Ovary (tissue), 9 donors: Measurements from ENCODE around the gene MAP1LC3A. TPM values are rescaled to one million over a fixed set of nuclear protein-coding genes. Genes with fewer than 3 reads are reported as not detected.
A peak's percentile ranks its signal among the peaks of the same experiment; 100 is the strongest.

Experiments
- DNase-seq, 5 donors: peaks; one replicate each; pipeline ENCODE4 v3.0.0-alpha.2; 2019 to 2020
- H3K27ac ChIP-seq, 2 donors: fragments of 200-600 bp; one replicate each; pipeline versions ENCODE4 v1.5.1 to v1.8.0; 2019 to 2022
- H3K27me3 ChIP-seq: fragments of 200-600 bp; one replicate; pipeline ENCODE4 v1.8.0; 2022
- H3K36me3 ChIP-seq: fragments of 200-600 bp; sonication (generic); one replicate; pipeline ENCODE4 v1.5.1; 2019
- H3K4me1 ChIP-seq: one replicate; pipeline ENCODE4 v1.8.1; 2013; ENCODE audit warnings: mild to moderate bottlenecking, moderate library complexity; ENCODE audit not compliant: insufficient read depth
- H3K4me3 ChIP-seq: fragments of 200-600 bp; sonication (generic); one replicate; pipeline ENCODE4 v1.5.1; 2017
- H3K9me3 ChIP-seq, 2 donors: fragments of 200-600 bp in 1 of 2; sonication (generic) in 1 of 2; one replicate each; pipeline versions ENCODE4 v1.5.1 to v1.8.1; 2013 to 2019; ENCODE audit warnings: mild to moderate bottlenecking in 1 of 2, moderate library complexity in 1 of 2
- CTCF ChIP-seq, 3 donors: fragments of 450-650 bp in 2 of 3; fragments of 200-600 bp in 1 of 3; IDR thresholded peaks; one replicate each; pipeline versions ENCODE4 v1.5.1 to v1.8.0; 2016 to 2022; ENCODE audit warnings: antibody characterized with exemption in 3 of 3, mild to moderate bottlenecking in 1 of 3
- EP300 ChIP-seq: sonication (generic); formaldehyde crosslinking; IDR thresholded peaks from one replicate; pipeline ENCODE4 v1.6.1; 2017; ENCODE audit warnings: antibody characterized with exemption
- POLR2A ChIP-seq: fragments of 450-650 bp; IDR thresholded peaks from one replicate; pipeline ENCODE4 v1.6.1; 2017; ENCODE audit warnings: antibody characterized with exemption, mild to moderate bottlenecking, moderate library complexity
- WGBS, 3 donors: extraction: QIAGEN DNeasy Blood & Tissue Kit in 1 of 3; methylation state at CpG; one replicate each; pipeline versions ENCODE4 v1.1.5 to v1.1.7; 2013 to 2017; 5-methylcytosine and 5-hydroxymethylcytosine counted together
- intact Hi-C, 4 donors: fragments of 100-400 bp; cut with DNase I; formaldehyde crosslinking; loops; one replicate each; pipeline versions ENCODE4 v1.11.0 to v1.15.1; 2022 to 2023
- polyA plus RNA-seq, 2 donors: library from polyadenylated mRNA; stranded (reverse); fragments of 200-250 nt in 1 of 2; fragments of 350-450 nt in 1 of 2; fragmentation: Illumina TruSeq in 1 of 2; extraction: RNeasy Lipid Tissue Mini Kit (QIAGEN cat#74804) in 1 of 2; gene quantifications; one replicate each; pipeline ENCODE4 v1.2.3, GENCODE V29; 2013 to 2014
- total RNA-seq, 7 donors: library from RNA; depleted of rRNA in 2 of 7; stranded (reverse); fragments of >200 nt in 2 of 7; fragmentation: NEBNext Ultra II Directional in 3 of 7; extraction: Animal tissue kit (Norgen Biotek cat#: 25700) in 3 of 7; gene quantifications; one replicate each; pipeline versions ENCODE4 v1.1.0 to v1.2.4, GENCODE V29; 2016 to 2023
- donor health status: DM: no; HTN: no; CAD: no; lungs with moderate emphysema.
- donor health status: DM: no; HTN: no; CAD: no.
- donor health status: Bipolar disorder and iron deficiency.
- donor health status: DM: yes; HTN: yes; CAD: no.
- donor health status: DM: no; HTN: no; CAD: no.
- donor health status: DM: yes; HTN: yes; CAD: no.

The MAP1LC3A gene
- total and polyA plus RNA-seq, 9 donors = 3.4 to 66.1 (median 36.0) TPM

- H3K27me3 ChIP-seq = no peaks in the 10 kb centered on the region
- no peak overlapping the region for H3K27ac ChIP-seq
- no peaks in the 10 kb centered on the region for H3K4me1 ChIP-seq
- no peaks in the 10 kb centered on the region for H3K9me3 ChIP-seq
- intact Hi-C loops = no loop called here
- TF ChIP-seq EP300 (no peak), CTCF (IDR thresholded peaks at IDR 0.05) (no peak)
- DNase-seq = no peak
- no peaks in the 10 kb centered on the region for H3K36me3 ChIP-seq
- no peak overlapping the region for H3K4me3 ChIP-seq
- 89 to 94% (median 94%) methylated on average over 6 of the region's 6 CpGs for WGBS, 3 donors
Measured at GRCh38 chr20:34552569-34552968, 5.9 kb upstream of the MAP1LC3A start.

- H3K36me3 ChIP-seq = no peaks in the 10 kb centered on the region
- H3K27ac ChIP-seq = no peak overlapping the region
Measured at GRCh38 chr20:34553366-34553867, 5.1 kb upstream of the MAP1LC3A start.

GRCh38 chr20:34557936-34558319 lies 590 bp upstream of the MAP1LC3A start:
- Histone ChIP-seq H3K36me3 (no peaks in the 10 kb centered on the region), H3K27ac (peak overlapping the region; percentile 91 to 98), H3K9me3 (no peaks in the 10 kb centered on the region), H3K4me1 (no peaks in the 10 kb centered on the region), H3K4me3 (peak overlapping the region; percentile 98), H3K27me3 (no peaks in the 10 kb centered on the region)
- TF ChIP-seq CTCF (IDR thresholded peaks at IDR 0.05) = no peak
- TF ChIP-seq EP300 = no peak
- no peak for TF ChIP-seq POLR2A
- 13 to 23% (median 19%) methylated on average over 11 of the region's 11 CpGs for WGBS, 3 donors
- peak in 2 of 5 donors; percentile 27 to 29 for DNase-seq
- intact Hi-C loops = loop anchor here in 1 of 4 donors (2.0 kb wide), 1 partner anchor 147 kb away; the partner anchor contains the start of gene TP53INP2

More at GRCh38 chr20:34553366-34553867, 5.1 kb upstream of the MAP1LC3A start:
- 30 to 33% (median 31%) methylated on average over 4 of the region's 4 CpGs for WGBS, 3 donors
- Histone ChIP-seq H3K27me3 (no peaks in the 10 kb centered on the region), H3K4me3 (no peak overlapping the region), H3K4me1 (no peaks in the 10 kb centered on the region), H3K9me3 (no peaks in the 10 kb centered on the region)
- no peak for DNase-seq
- TF ChIP-seq EP300 (no peak), POLR2A (no peak), CTCF (IDR thresholded peaks at IDR 0.05) (no peak)
- intact Hi-C loops = no loop called here

- H3K4me3 ChIP-seq = peak overlapping the region; percentile 98
- H3K9me3 ChIP-seq = no peaks in the 10 kb centered on the region
- WGBS, 3 donors = 17 to 41% (median 19%) methylated on average over 30 to 43 of the region's 43 CpGs
- H3K36me3 ChIP-seq = no peaks in the 10 kb centered on the region
- peak; percentile 53 to 77 (median 75) for DNase-seq
- H3K27ac ChIP-seq = peak overlapping the region; percentile 91 to 98
- no peaks in the 10 kb centered on the region for H3K27me3 ChIP-seq
- TF ChIP-seq POLR2A (no peak), EP300 (no peak), CTCF (IDR thresholded peaks at IDR 0.05) (peak in 1 of 3 donors; percentile 10)
- no peaks in the 10 kb centered on the region for H3K4me1 ChIP-seq
- intact Hi-C loops = loop anchor here in 1 of 4 donors (2.0 kb wide), 1 partner anchor 145 kb away; the partner anchor contains the start of gene TP53INP2
Measured at GRCh38 chr20:34559311-34560140, 1.0 kb downstream of the MAP1LC3A start.
